Adipocyte (in vitro differentiated cells): ENCODE results near the gene CRYZ.
A peak's percentile ranks its signal among the peaks of the same experiment; 100 is the strongest.
"Not testable (repeated sequence)": the region's sequence is repeated elsewhere in the genome, so short reads cannot be mapped to it uniquely, and the experiment has no call there.

Experiments used
- DNase-seq: peaks from one replicate; pipeline ENCODE4 v3.0.0-alpha.2; 2015; ENCODE audit warnings: low read depth
- H3K27me3 ChIP-seq: replicated peaks from 2 replicates; pipeline ENCODE4 v1.7.0; 2013; ENCODE audit warnings: mild to moderate bottlenecking, low read length, moderate library complexity; ENCODE audit not compliant: control insufficient read depth, insufficient read depth
- H3K36me3 ChIP-seq: 2 replicates; pipeline ENCODE4 v1.7.0; 2013; ENCODE audit warnings: low read length, mild to moderate bottlenecking, moderate library complexity; ENCODE audit not compliant: control insufficient read depth, insufficient read depth, severe bottlenecking
- H3K4me1 ChIP-seq: 2 replicates; pipeline ENCODE4 v1.7.0; 2013; ENCODE audit warnings: mild to moderate bottlenecking, low read length, moderate library complexity; ENCODE audit not compliant: control insufficient read depth, insufficient read depth
- H3K4me3 ChIP-seq: 2 replicates; pipeline ENCODE4 v1.7.0; 2013; ENCODE audit warnings: mild to moderate bottlenecking, low read length, moderate library complexity
- H3K9ac ChIP-seq: 2 replicates; pipeline ENCODE4 v1.7.0; 2013; ENCODE audit warnings: mild to moderate bottlenecking, low read length, moderate library complexity
- H3K9me3 ChIP-seq: 2 replicates; pipeline ENCODE4 v1.7.0; 2013; ENCODE audit warnings: mild to moderate bottlenecking, low read length, moderate library complexity; ENCODE audit not compliant: control insufficient read depth

Gene CRYZ

GRCh38 chr1:74679811-74680210, 53.0 kb downstream of the CRYZ start:
- Histone ChIP-seq H3K4me1 (no peaks in the 10 kb centered on the region), H3K27me3 (no peaks in the 10 kb centered on the region), H3K9ac (no peak overlapping the region), H3K9me3 (no peaks in the 10 kb centered on the region), H3K36me3 (no peaks in the 10 kb centered on the region), H3K4me3 (no peak overlapping the region)
- no peak for DNase-seq

- DNase-seq, result no peak
- Histone ChIP-seq H3K27me3 (peaks cover 8% of the 10 kb centered on the region), H3K4me1 (no peaks in the 10 kb centered on the region), H3K36me3 (no peaks in the 10 kb centered on the region), H3K9ac (no peak overlapping the region), H3K9me3 (no peaks in the 10 kb centered on the region), H3K4me3 (no peak overlapping the region)
Observed at GRCh38 chr1:74677926-74678325, 54.9 kb downstream of the CRYZ start.

DNA sequence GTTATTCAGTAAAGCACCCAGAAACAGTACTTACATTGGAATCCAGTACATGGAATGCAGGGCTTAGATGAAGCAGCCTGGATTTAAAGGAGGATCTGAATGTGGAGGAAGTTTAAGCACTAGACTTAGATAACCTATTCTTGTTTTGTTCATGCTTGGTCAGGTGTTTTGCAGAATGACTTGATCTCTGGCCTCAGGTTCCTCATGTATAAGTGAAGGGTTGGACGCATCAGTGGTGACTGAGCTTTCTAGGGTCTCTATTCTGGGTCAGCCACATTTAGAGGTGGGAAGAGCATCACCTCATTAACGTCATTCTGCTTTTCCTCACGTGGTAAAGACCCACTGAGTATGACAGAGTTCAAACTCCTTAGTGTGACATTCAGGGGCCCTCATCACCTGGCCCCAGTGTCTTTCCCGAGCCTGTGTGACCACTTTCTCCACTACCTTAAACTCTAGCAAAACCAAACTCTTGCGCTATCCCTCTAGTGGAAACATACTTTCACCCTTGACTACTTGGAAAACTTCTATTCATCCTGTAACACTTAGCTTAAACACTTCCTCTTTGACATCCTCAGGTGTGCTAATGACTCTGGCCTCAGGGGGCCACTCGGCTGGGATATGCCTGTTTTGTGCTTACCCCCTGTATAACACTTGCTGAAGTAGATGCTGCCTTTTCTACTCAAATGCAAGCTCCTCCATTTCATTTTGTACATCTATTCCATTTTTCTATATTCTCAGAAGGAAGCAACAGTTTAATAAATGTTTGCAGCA, 58.4 kb downstream of the CRYZ start:
- Histone ChIP-seq H3K4me3 (peak overlapping the region; percentile 68), H3K9ac (no peak overlapping the region), H3K36me3 (no peaks in the 10 kb centered on the region), H3K9me3 (peaks cover 10% of the 10 kb centered on the region), H3K4me1 (no peaks in the 10 kb centered on the region), H3K27me3 (peaks cover 17% of the 10 kb centered on the region)
- DNase-seq, result no peak

GRCh38 chr1:74673351-74674111, 59.3 kb downstream of the CRYZ start, which contains the start of gene ERICH3:
ERICH3 (minus strand) TSS chr1:74673792; CDS start chr1:74673519, 273 bp downstream.
- H3K4me3 ChIP-seq, result peak within 1 kb of the TSS; percentile 68
- DNase-seq, result peak; percentile 29
- H3K9me3 ChIP-seq, result peaks cover 10% of the 10 kb centered on the region

DNA sequence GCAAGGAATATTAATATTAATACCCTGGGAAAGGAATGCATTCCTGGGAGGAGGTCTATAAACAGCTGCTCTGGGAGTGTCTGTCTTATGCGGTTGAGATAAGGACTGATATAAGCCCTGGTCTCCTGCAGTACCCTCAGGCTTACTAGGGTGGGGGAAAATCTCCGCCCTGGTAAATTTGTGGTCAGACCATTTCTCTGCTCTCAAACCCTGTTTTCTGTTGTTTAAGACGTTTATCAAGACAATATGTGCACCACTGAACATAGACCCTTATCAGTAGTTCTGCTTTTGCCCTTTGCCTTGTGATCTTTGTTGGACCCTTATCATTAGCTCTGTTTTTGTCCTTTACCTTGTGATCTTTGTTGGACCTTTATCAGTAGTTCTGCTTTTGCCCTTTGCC, 62.0 kb downstream of the CRYZ start:
- H3K27me3 ChIP-seq, result peaks cover 17% of the 10 kb centered on the region
- not testable (repeated sequence) for DNase-seq, H3K9ac ChIP-seq, H3K9me3 ChIP-seq, H3K4me3 ChIP-seq, H3K4me1 ChIP-seq, H3K36me3 ChIP-seq

More at GRCh38 chr1:74673351-74674111, 59.3 kb downstream of the CRYZ start, which contains the start of gene ERICH3:
- H3K9ac ChIP-seq, result no peak within 1 kb of the TSS
- peaks cover 17% of the 10 kb centered on the region for H3K27me3 ChIP-seq
- no peaks in the 10 kb centered on the region for H3K36me3 ChIP-seq
- no peaks in the 10 kb centered on the region for H3K4me1 ChIP-seq
